ENCODE results near the gene NXPE4.
A peak's percentile ranks its signal among the peaks of the same experiment; 100 is the strongest.

The NXPE4 gene

DNA sequence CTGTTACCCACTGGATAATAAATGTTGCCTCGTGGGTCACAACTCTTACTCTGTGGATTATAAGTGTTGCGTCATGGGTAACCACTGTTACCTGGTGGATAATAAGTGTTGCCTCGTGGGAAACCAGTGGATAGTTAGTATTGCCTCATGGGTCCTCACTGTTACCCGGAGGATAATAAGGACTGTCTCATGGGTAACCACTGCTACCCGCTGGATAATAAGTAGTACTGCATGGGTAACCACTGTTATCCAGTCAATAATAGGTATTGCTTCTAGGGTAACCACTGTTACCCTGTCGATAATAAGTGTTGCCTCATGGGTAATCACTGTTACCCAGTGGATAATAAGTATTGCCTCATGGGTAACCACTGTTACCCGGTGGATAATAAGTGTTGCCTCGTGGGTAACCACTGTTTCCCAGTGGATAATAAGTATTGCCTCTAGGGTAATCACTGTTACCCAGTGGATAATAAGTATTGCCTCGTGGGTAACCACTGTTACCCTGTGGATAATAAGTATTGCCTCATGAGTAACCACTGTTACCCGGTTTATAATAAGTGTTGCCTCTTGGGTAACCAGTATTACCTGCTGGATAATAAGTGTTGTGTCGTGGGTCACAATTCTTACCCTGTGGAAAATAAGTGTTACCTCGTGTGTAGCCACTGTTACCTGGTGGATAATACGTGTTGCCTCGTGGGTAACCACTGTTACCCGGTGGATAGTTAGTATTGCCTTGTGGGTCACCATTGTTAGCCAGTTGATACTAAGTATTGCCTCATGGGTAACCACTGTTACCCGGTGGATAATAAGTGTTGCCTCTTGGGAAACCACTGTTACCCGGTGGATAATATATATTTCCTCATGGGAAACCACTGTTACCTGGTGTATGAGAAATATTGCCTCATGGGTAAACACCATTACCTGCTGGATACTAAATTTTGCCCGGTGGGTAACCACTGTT lies 15.7 kb upstream of the NXPE4 start:
- TF ChIP-seq, protein P1, sequence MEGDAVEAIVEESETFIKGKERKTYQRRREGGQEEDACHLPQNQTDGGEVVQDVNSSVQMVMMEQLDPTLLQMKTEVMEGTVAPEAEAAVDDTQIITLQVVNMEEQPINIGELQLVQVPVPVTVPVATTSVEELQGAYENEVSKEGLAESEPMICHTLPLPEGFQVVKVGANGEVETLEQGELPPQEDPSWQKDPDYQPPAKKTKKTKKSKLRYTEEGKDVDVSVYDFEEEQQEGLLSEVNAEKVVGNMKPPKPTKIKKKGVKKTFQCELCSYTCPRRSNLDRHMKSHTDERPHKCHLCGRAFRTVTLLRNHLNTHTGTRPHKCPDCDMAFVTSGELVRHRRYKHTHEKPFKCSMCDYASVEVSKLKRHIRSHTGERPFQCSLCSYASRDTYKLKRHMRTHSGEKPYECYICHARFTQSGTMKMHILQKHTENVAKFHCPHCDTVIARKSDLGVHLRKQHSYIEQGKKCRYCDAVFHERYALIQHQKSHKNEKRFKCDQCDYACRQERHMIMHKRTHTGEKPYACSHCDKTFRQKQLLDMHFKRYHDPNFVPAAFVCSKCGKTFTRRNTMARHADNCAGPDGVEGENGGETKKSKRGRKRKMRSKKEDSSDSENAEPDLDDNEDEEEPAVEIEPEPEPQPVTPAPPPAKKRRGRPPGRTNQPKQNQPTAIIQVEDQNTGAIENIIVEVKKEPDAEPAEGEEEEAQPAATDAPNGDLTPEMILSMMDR (IDR thresholded peaks at IDR 0.05), result peak; percentile 30; the same call in 1 of the 2 replicates

DNA sequence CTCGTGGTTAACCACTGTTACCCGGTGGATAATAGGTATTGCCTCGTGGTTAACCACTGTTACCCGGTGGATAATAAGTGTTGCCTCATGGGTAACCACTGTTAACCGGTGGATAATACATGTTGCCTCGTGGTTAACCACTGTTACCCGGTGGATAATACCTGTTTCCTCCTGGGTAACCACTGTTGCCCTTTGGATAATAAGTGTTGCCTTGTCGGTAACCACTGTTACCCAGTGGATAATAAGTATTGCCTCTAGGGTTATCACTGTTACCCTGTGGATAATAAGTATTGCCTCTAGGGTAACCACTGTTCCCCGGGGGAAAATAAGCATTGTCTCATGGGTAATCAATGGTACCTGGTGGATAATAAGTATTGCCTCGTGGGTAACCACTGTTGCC lies 15.0 kb upstream of the NXPE4 start:
- TF ChIP-seq, protein P1 (IDR thresholded peaks at IDR 0.05), result no peak

GRCh38 chr11:114609429-114609828 lies 13.8 kb upstream of the NXPE4 start:
- TF ChIP-seq, protein P1 (IDR thresholded peaks at IDR 0.05), result no peak

DNA sequence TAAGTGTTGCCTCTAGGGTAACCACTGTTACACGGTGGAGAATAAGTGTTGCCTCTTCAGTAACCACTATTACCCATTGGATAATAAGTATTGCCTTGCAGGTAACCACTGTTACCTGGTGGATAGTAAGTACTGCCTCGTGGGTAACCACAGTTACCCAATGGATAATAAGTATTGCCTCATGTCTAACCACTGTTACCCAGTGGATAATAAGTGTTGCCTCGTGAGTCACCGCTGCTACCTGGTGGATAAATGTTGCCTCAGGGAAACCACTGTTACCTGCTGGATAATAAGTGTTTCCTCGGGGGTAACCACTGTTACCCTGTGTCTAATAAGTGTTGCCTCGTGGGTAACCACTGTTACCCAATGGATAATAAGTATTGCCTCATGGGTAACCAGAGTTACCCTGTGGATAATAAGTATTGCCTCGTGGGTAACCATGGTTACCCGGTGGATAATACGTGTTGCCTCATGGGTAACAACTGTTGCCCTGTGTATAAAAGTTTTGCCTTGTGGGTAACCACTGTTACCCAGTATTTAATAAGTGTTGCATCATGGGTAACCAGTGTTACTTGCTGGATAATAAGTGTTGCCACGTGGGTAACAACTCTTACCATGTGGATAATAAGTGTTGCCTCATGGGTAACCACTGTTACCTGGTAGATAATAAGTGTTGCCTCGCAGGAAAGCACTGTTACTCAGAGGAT lies 12.3 kb upstream of the NXPE4 start:
- TF ChIP-seq, protein P1 (IDR thresholded peaks at IDR 0.05), result no peak

DNA sequence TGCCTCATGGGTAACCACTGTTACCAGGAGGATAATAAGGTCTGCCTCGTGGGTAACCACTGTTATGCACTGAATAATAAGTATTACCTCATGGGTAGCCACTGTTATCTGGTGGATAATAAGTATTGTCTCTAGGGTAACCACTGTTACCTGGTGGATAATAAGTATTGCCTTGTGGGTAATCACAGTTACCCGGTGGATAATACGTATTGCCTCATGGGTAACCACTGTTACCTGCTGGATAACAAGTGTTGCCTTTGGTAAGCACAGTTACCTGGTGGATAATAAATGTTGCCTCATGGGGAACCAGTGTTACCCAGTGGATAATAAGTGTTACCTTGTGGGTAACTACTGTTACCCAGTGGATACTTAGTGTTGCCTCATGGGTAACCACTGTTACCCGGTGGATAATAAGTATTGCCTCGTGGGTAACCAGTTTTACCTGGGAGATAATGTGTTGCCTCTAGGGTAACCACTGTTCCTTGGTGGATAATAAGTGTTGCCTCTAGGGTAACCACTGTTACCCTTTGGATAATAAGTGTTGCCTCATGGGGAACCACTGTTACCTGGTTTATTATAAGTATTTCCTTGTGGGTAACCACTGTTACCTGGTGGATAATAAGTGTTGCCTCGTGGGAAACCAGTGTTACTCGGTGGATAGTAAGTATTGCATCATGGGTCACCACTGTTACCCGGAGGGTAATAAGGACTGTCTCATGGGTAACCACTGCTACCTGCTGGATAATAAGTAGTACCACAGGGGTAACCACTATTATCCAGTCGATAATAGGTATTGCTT lies 10.6 kb upstream of the NXPE4 start:
- TF ChIP-seq, protein P1 (IDR thresholded peaks at IDR 0.05), result peak; percentile 39; the same call in 1 of the 2 replicates

DNA sequence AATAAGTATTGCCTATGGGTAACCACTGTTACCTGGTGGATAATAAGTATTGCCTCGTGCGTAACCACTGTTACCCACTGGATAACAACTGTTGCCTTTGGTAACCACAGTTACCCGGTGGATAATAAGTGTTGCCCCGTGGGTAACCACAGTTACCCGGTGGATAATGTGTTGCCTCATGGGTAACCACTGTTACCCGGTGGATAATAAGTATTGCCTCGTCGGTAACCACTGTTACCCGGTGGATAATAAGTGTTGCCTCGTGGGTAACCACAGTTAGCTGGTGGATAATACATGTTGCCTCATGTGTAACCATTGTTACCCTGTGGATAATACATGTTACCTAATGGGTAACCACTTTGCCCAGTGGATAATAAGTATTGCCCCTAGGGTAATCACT lies 9.8 kb upstream of the NXPE4 start:
- TF ChIP-seq, protein P1 (IDR thresholded peaks at IDR 0.05), result no peak

DNA sequence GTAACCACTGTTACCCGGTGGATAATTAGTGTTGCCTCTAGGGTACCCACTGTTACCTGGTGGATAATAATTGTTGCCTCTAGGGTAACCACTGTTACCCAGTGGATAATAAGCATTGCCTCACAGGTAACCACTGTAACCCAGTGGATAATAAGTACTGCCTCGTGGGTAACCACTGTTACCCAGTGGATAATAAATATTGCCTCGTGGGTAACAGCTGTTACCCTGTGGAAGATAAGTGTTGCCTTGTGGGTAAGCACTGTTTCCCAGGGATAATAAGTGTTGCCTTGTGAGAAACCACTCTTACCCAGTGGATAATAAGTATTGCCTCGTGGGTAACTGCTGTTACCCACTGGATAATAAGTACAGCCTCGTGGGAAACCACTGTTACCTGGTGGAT lies 9.3 kb upstream of the NXPE4 start:
- TF ChIP-seq, protein P1 (IDR thresholded peaks at IDR 0.05), result no peak

Data from LNCAP (cell line).